ENCODE results near the gene TP53INP2. TPM values are rescaled to one million over a fixed set of nuclear protein-coding genes. Genes with fewer than 3 reads are reported as not detected.

The TP53INP2 gene
- total RNA-seq, 1 donor from 2014 or later = 14.5 TPM

DNA sequence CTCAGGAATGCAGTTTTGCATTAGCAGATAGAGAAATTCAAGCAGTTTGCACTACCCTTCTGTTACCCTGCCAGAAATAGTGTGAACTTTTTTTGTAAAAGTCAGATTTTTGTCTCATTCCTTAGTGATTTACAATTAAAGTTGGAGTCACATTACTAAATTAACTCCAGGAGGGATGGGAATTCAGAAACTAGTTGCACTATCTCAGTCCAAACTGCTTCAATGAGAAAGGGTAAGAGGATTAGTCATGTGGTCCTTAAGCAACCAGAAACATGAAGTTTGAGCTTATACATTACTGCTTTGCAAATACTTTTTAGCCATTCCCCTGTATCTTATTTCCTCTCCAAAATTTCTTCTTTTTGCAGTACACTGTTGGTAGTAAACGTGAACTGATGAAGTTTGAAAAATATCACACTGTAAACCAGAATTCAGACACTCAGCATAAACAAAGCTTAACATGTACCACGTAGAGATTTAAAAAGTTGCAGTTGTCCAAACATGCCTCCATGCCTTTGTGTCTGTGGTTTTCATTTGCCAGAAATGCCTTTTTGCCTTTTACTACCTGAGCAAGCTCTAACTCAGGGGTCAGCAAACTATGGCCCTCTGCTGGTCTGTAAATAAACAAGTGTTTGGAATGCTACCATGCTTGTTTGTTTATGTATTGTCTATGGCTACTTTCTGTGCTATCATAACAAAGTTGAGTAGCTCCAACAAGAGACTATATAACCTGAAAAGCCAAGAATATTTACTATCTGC, 49.7 kb downstream of the TP53INP2 start:
- no peak for DNase-seq (ENCODE audit: extremely low spot score in 2 of 2)
- H3K36me3 ChIP-seq = peaks cover 0 to 55% of the 10 kb centered on the region in 2 donors

DNA sequence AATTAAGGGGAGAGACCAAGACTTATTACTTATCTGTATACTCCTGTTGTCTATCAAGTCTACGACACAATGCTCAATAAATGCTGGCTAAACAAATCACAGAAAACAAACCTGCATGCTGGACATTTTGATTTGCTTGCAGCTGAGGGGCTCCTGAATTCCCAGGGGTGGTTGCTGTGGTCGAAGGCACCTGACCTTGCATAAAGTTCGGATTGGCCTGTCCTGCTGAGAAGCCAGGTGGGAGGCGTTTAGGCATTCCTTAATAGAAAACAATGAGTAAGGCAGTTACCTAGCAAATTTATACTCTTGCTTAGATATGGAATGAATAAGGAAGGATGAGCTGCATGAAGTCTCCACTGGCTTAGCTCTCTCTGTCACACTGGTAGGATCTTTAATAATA, 50.5 kb downstream of the TP53INP2 start:
- intact Hi-C loops (cut with DNase I) = no loop called here
- Histone ChIP-seq H3K9me3 (no peaks in the 10 kb centered on the region), H3K4me1 (peaks cover 5% of the 10 kb centered on the region), H3K36me3 (peaks cover 0 to 48% of the 10 kb centered on the region in 2 donors), H3K4me3 (no peak overlapping the region), H3K27me3 (no peaks in the 10 kb centered on the region), H3K27ac (no peak overlapping the region)
- no peak for DNase-seq (ENCODE audit: extremely low spot score in 2 of 2)
- TF ChIP-seq CTCF (IDR thresholded peaks at IDR 0.05) (no peak), POLR2AphosphoS5 (IDR thresholded peaks at IDR 0.05; ENCODE audit: insufficient read depth in 1 of 2, low read depth in 1 of 2) (no peak), POLR2A (IDR thresholded peaks at IDR 0.05) (no peak)

More for the DNA sequence above, 49.7 kb downstream of the TP53INP2 start:
- H3K9me3 ChIP-seq = no peaks in the 10 kb centered on the region
- intact Hi-C loops (cut with DNase I) = no loop called here
- no peak for TF ChIP-seq CTCF (IDR thresholded peaks at IDR 0.05)
- TF ChIP-seq POLR2A (IDR thresholded peaks at IDR 0.05) = no peak
- TF ChIP-seq POLR2AphosphoS5 (IDR thresholded peaks at IDR 0.05; ENCODE audit: insufficient read depth in 1 of 2, low read depth in 1 of 2) = no peak
- no peak overlapping the region for H3K27ac ChIP-seq
- no peak overlapping the region for H3K4me3 ChIP-seq
- peaks cover 5% of the 10 kb centered on the region for H3K4me1 ChIP-seq
- H3K27me3 ChIP-seq = no peaks in the 10 kb centered on the region

GRCh38 chr20:34755367-34755766, 51.2 kb downstream of the TP53INP2 start:
- TF ChIP-seq POLR2A (IDR thresholded peaks at IDR 0.05) = no peak
- no peak for TF ChIP-seq POLR2AphosphoS5 (IDR thresholded peaks at IDR 0.05; ENCODE audit: insufficient read depth in 1 of 2, low read depth in 1 of 2)
- no peak for TF ChIP-seq CTCF (IDR thresholded peaks at IDR 0.05)
- H3K4me1 ChIP-seq = peaks cover 5% of the 10 kb centered on the region
- no peak overlapping the region for H3K4me3 ChIP-seq
- no peak overlapping the region for H3K27ac ChIP-seq
- H3K36me3 ChIP-seq = peaks cover 0 to 48% of the 10 kb centered on the region in 2 donors
- intact Hi-C loops (cut with DNase I) = no loop called here
- no peak for DNase-seq (ENCODE audit: extremely low spot score in 2 of 2)
- no peaks in the 10 kb centered on the region for H3K27me3 ChIP-seq
- no peaks in the 10 kb centered on the region for H3K9me3 ChIP-seq

DNA sequence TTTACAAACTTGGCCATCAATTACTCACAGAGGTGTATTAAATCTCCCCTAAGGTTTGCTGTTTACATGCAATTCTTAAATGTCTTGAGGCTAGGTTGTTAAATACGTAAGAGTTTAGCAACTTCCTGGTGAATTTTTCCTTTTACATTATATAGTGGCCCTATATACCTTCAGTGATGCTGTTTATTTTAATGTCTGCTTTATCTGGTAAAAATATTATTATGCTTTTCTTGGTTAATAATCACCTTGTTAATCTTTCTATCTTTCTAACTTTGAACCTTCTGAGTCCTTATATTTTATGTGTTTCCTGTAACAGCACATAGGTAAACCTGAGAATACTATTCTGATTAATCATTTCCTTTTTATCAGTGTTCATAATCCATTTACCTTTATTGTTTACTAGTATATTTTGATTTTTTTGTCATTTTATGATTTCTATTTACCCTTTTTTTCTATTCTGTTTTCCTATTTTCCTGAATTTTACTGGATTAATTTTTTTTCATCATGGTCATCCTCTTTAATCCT, 57.9 kb downstream of the TP53INP2 start:
- H3K27me3 ChIP-seq = no peaks in the 10 kb centered on the region
- no peaks in the 10 kb centered on the region for H3K4me1 ChIP-seq
- no peak for DNase-seq (ENCODE audit: extremely low spot score in 2 of 2)
- H3K27ac ChIP-seq = no peak overlapping the region
- no peaks in the 10 kb centered on the region for H3K9me3 ChIP-seq
- TF ChIP-seq POLR2AphosphoS5 (IDR thresholded peaks at IDR 0.05; ENCODE audit: insufficient read depth in 1 of 2, low read depth in 1 of 2) (no peak), CTCF (IDR thresholded peaks at IDR 0.05) (no peak), POLR2A (IDR thresholded peaks at IDR 0.05) (no peak)
- H3K36me3 ChIP-seq = peaks cover 0 to 57% of the 10 kb centered on the region in 2 donors
- no peak overlapping the region for H3K4me3 ChIP-seq
- intact Hi-C loops (cut with DNase I) = no loop called here

Small RNA genes within 50 kb of the gene (small RNA-seq; reads per million reads assigned to genes)
- gene AL118520.1 = not detected

Other genes starting within 250 kb of the TP53INP2 start
- 135 TPM for gene DYNLRB1, start 187.9 kb upstream of the TP53INP2 start, total RNA-seq
- 71.5 TPM for gene MAP1LC3A, start 145.6 kb upstream of the TP53INP2 start, total RNA-seq
- 12.3 TPM for gene PIGU, start 27.3 kb upstream of the TP53INP2 start, total RNA-seq
- 19.2 TPM for gene NCOA6, start 121.3 kb downstream of the TP53INP2 start, total RNA-seq
- gene GGT7, start 168.5 kb downstream of the TP53INP2 start, total RNA-seq = 18.9 TPM
- gene ACSS2, start 172.3 kb downstream of the TP53INP2 start, total RNA-seq = 56.2 TPM